Right kidney (tissue), 1 donor: Measurements from ENCODE around the gene LRRC9.
"Not testable (repeated sequence)": the region's sequence is repeated elsewhere in the genome, so short reads cannot be mapped to it uniquely, and the experiment has no call there.

ENCODE experiments used
- DNase-seq: peaks from one replicate; pipeline ENCODE4 v3.0.0-alpha.2; 2016

The LRRC9 gene

GRCh38 chr14:60064491-60065072 lies 144.6 kb downstream of the LRRC9 start:
- no peak for DNase-seq

DNA sequence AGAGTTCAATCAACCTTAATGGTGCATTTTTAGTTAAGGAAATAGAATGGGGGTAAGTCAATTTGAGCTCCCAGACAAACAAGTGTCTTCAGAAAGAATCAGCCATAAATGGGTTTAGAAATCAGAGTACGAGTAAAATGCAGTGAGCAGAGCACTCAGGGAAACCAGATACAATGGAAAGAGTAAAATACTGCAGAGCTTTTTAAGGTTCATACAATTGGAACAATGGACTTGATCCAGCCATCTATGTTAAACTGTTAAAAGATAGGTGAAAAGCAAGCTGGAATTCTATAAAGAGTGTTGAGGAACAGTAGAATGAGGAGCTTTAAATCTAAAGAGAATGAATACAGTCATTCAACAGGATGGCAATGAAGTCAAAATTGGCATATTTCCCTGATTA lies 147.9 kb downstream of the LRRC9 start:
- no peak for DNase-seq

DNA sequence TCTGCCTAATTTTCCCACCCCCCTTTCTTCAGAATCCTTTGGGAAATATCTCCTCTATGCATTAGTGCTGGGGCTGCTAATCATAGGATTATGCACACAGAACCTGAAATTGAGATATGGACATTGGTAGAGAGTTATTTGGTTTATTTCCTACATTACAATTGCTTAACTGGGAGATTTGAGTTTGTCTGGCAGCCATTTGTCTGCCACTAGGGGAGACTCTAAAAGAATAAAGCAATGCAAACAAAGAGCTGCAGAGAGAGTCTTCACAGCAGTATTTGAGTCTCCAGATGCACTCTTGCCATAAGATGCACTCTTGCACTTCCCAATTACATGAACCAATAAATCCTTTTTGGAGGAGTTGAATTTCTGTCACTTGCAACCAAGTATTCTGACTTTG lies 159.8 kb downstream of the LRRC9 start:
- DNase-seq, result no peak

GRCh38 chr14:60085085-60085484 lies 165.1 kb downstream of the LRRC9 start:
- no peak for DNase-seq

GRCh38 chr14:60085693-60086092 lies 165.7 kb downstream of the LRRC9 start:
- no peak for DNase-seq

- DNase-seq, result no peak
Measured at GRCh38 chr14:60087668-60088067, 167.7 kb downstream of the LRRC9 start.

GRCh38 chr14:60089221-60089620 lies 169.3 kb downstream of the LRRC9 start:
- DNase-seq, result no peak

GRCh38 chr14:60090864-60091519 lies 171.0 kb downstream of the LRRC9 start:
- DNase-seq, result peak; percentile 75

DNA sequence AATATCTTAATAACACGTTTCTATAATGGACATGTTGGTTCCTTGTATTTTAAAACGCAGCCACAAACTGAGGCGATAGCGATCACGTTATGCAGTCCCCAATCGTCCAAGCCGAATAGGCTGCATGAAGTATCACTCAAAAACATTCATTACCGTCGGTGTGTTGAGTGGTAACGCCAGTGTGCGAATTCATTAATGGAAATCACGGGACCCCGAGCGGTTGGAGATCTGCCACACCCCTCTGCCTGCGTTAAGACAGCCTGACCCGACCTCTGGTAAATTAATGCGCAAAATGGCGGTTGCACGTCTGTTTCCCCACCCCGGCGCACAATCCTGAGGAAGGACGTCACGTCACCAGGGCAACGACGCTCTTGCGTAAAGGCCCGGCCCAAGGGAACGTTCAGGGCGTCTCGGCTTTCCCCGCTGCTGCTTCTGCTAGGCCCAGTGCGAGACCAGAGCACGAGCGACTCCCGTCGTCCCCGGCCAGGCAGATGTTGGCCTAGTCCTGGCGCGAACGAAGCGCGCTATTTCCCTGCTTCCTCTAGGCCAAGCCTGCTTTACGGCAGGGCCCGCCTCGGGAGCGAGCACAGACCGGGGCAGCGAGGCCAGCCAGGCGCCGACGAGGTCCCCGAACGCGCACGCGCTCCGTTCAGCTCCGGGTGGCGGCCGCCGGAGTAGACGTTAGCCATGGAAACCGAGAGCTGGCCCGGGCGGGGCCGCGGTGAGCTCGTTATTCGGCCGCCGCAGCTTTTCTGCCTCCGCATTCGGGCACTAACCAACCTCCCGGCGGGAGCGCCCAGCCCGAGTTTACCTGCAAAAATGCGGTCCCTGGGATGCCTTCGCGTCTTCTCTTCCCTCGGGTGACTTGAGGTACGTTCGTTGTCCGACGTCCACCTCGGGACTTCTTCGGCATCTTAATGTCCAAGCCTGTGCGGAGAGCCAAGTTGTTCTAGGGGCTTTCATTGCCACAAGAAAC lies 171.9 kb downstream of the LRRC9 start, which contains the start of gene PCNX4:
Gene PCNX4 (plus strand): TSS at position 374 of the 976 bp plus-strand sequence. CDS start 15,716 bp downstream, outside the sequence.
- peak; percentile 98 for DNase-seq

GRCh38 chr14:60092526-60092920 lies 172.6 kb downstream of the LRRC9 start:
- no peak for DNase-seq

DNA sequence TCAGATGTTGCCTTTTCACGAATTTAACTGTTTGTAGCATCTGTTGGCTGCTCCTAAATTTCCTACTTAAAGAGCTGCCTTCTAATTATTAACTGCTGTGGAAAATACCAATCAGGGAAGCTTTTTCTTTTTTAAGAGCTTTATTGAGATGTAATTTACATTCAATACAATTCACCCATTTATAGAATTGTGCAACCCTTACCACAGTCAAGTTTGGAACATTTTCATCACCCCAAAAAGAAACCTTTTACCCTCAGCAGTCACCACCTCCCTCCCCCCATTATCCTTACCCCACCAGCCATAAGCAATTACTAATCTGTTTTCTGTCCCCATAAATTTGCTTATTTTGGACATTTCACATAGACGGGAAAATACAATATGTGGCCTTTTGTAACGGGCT lies 173.1 kb downstream of the LRRC9 start:
- DNase-seq, result peak; percentile 15

- DNase-seq, result no peak
Measured at GRCh38 chr14:60093606-60094005, 173.7 kb downstream of the LRRC9 start.

DNA sequence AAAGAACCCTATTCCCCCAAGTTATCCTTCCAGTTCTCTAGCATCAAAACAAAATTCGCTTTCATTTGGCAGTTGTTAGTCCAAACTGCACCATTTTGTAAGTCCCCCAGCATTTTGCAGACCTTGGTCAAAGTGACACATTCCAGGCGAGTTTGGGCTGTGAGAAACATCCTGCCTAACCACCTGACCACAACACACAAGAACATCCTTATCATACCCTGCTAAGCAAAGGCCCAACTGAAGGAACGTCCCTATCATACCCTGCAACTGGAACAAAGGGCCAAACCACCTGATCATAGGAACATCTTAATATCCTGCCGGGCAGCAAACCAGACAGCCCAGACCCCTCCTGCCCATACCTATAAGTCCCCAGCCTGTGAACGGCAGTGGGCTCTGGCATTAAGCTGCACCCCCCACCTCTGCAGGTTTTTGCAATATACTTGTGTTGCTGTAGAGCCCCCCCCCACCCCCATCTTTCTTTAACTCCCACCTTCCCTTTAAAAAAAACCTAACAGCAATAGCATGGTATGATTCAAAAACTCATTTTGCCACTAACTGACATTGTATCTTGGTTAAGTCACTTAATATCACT lies 174.5 kb downstream of the LRRC9 start:
- DNase-seq, result no peak

DNA sequence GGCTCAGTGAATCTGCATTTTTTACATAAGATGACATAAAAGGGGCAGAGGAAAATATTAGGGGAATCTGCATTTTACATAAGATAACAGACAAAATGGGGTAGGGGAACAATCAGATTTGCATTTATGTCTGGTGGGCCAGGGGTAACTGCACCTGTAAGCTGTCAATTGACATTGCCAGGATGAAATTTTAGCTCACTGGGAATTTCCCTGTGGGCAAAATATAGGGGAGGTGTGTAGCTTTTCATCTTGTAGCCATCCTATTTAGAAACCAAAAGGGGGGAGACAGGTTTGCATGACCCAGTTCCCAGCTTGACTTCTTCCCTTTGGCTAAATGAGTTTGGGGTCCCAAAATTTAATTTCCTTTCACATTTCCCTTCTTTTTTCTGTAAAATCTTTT lies 175.3 kb downstream of the LRRC9 start:
- no peak for DNase-seq

DNA sequence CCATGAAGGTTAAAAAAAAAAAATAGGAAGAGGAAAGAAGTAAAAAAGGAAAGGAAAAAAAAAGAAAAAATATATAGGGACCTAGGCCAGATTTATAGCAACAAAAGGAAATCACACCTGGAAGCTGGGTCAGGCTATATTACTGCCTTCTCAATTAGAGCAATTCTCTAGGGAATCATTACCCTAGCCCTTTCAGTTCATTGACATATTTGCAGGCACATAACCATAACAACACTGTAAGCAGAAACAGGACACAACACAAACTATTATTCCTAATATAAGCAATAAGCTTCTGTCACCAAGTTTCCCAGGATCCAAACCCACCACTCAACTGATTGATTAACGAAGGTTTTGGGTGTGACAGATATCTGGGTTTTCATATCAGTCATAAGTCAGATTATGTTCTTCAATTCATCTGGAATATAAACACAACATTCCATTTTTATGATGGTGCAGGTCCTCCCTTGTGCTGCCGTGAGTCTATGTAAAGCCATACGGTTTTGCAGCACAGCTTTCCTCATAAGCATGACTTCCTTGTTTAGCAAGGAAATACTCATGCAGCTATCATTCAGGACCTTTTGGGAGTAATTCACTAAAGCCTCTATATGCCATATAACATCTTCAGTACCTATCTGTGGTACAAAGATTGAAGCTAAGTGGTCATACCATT lies 176.0 kb downstream of the LRRC9 start:
- no peak for DNase-seq

DNA sequence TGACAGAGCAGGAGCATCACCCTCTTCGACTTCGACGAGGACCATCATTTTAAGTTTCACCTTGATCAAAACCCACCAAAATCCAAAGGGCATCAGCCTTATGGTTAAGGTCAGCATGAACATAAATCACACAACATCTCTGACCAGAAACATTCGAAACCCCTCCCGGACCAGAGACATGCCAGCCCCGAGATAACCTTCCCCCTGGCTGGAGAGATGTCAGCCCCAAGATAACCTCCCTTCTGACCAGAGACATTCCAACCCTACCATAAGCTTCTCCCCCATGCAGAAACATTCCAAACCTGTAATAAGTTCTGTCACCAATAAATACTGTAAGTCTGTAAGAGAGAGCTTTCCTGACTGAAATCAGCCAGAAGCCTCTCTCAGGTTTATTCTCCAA lies 178.0 kb downstream of the LRRC9 start:
- DNase-seq, result no peak

- DNase-seq, result not testable (repeated sequence)
Measured at GRCh38 chr14:60099855-60100254, 179.9 kb downstream of the LRRC9 start.

DNA sequence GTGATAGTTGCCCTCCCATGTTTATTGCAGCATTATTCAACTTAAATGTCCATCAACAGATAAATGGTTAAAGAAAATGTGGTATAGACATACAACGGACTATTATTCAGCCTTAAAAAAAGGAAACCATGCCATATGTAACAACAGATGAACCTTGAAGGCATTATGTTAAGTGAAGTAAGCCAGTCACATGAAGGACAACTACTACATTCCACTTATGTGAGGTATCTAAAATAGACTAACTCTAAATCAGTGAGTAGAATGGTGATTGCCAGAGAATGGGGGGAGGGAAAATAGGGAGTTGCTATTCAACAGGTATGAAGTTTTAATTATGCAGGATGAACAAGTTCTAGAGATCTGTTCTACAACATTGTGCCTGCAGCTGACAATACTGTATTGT lies 181.8 kb downstream of the LRRC9 start:
- DNase-seq, result no peak

DNA sequence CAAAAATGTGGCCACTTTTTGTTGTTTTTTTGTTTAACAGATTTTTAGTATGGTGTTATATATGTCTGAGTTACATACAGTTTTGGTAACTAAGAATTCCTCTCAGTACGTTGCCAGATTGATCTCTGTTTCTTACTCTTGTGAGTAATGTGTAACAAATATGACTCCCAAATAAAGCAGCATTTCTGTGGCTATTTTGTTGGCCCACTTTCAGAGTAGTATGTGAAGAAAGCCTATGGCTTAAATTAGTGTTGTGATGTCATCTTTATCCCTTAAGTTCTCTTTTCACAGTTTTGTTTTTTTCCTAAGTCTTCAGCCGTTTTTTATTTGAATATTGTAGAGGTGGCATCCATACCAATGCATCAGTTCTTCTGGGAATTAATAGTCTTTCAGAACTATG lies 182.4 kb downstream of the LRRC9 start:
- DNase-seq, result no peak

DNA sequence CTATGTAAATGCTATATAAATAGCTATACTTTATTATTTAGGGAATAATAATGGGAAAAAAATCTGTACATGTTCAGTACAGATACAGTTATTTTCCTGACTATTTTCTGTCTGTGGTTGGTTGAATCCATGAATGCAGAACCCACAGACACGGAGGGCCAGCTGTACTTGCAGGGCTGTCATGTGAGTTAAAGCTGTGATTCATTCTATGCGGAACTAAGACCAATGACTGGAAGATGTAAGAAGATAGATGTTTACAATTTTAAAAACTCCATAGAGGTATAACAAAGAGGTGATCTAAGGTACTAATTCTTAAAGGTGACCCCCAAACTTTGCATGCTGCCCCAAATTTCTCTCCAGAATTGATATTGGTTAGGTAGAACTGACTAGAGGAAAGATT lies 186.4 kb downstream of the LRRC9 start:
- DNase-seq, result no peak

DNA sequence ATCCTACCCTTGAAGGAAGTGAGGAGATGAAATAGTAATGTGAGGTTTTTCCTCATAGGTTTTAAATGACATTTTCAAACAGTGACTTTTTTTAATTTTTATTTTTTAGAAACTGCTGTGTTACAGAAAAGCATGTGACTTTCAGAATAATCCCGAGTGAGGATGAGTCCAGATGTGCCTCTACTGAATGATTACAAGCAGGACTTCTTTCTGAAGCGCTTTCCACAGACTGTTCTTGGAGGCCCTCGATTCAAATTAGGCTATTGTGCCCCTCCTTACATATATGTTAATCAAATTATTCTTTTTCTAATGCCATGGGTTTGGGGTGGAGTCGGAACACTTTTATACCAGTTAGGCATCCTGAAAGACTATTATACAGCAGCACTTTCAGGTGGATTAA lies 187.5 kb downstream of the LRRC9 start:
- DNase-seq, result no peak

GRCh38 chr14:60111732-60112131 lies 191.8 kb downstream of the LRRC9 start:
- DNase-seq, result no peak
